K562 (cell line): ENCODE results near the gene HSDL1.
"Not testable (repeated sequence)": the region's sequence is repeated elsewhere in the genome, so short reads cannot be mapped to it uniquely, and the experiment has no call there.

ENCODE experiments used
- CTCF ChIP-seq, 3 experiments: IDR thresholded peaks in 2 of 3; conservative IDR thresholded peaks in 1 of 3; 2 replicates each; pipeline ENCODE4 v1.5.1; 2011 to 2012; ENCODE audit warnings: low read length in 3 of 3, mild to moderate bottlenecking in 3 of 3, control low read depth in 2 of 3, improper control_type of control experiment in 1 of 3, inconsistent platforms in 1 of 3, low read depth in 1 of 3, mixed read lengths in 1 of 3, moderate library complexity in 1 of 3; ENCODE audit not compliant: insufficient read depth in 2 of 3
- FOXP4 ChIP-seq: sonication (generic); formaldehyde crosslinking; IDR thresholded peaks from 2 replicates; pipeline ENCODE4 v1.8.0; 2022; ENCODE audit warnings: mild to moderate bottlenecking, missing genetic modification reagents, borderline replicate concordance
- KLF16 ChIP-seq: IDR thresholded peaks from 2 replicates; pipeline ENCODE4 v1.6.1; 2016; ENCODE audit warnings: antibody characterized with exemption
- TARDBP ChIP-seq: fragments of 450-650 bp; IDR thresholded peaks from 2 replicates; pipeline ENCODE4 v1.6.1; 2016

GRCh38 chr16:84118315-84118714 is 26.7 kb downstream of the HSDL1 start:
- TF ChIP-seq CTCF (IDR thresholded peaks at IDR 0.05 in 2 of 3, conservative IDR thresholded peaks at IDR 0.05 in 1 of 3; ENCODE audit: insufficient read depth in 2 of 3, low read depth in 1 of 3, low read length in 3 of 3); FOXP4 (CRISPR knock-in tag); TARDBP; KLF16: not testable (repeated sequence)
